PC-9 (cell line): ENCODE results near the gene DOCK11.

Experiments
- EZH2 ChIP-seq: fragments of 200-600 bp; sonication (generic); IDR thresholded peaks from 2 replicates; pipeline ENCODE4 v1.8.0; 2017; ENCODE audit warnings: antibody characterized with exemption, low read depth
- TF ChIP-seq, protein P1 (sequence below): fragments of 200-600 bp; sonication (generic); conservative IDR thresholded peaks from 2 replicates; pipeline ENCODE4 v1.6.1; 2017; ENCODE audit warnings: mixed run types, antibody characterized with exemption, mild to moderate bottlenecking, moderate library complexity

DNA sequence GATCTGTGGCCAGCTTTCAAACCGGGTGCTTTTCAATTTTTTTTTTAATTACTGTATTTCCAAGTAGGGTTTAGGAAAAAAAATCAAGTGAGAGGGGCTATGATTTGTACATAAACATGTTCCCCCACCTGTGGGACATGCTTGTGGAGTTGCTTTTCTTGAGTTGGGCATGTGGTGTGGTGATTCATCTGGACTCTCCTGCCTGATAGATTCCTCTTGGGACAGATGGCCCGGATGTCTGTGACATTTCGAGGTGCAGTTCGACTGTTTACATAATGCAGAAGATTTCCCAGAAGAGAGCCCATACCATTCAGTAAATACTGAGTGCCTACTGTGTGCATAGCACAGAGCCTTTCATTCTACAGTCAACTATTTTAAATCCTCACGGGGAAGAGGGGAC is 49.9 kb downstream of the DOCK11 start:
- TF ChIP-seq, protein P1, sequence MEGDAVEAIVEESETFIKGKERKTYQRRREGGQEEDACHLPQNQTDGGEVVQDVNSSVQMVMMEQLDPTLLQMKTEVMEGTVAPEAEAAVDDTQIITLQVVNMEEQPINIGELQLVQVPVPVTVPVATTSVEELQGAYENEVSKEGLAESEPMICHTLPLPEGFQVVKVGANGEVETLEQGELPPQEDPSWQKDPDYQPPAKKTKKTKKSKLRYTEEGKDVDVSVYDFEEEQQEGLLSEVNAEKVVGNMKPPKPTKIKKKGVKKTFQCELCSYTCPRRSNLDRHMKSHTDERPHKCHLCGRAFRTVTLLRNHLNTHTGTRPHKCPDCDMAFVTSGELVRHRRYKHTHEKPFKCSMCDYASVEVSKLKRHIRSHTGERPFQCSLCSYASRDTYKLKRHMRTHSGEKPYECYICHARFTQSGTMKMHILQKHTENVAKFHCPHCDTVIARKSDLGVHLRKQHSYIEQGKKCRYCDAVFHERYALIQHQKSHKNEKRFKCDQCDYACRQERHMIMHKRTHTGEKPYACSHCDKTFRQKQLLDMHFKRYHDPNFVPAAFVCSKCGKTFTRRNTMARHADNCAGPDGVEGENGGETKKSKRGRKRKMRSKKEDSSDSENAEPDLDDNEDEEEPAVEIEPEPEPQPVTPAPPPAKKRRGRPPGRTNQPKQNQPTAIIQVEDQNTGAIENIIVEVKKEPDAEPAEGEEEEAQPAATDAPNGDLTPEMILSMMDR: no peak
- no peak for TF ChIP-seq EZH2
